Right ventricle myocardium inferior (tissue), 1 donor: ENCODE data around the gene APLNR. TPM values are rescaled to one million over a fixed set of nuclear protein-coding genes. Genes with fewer than 3 reads are reported as not detected.

ENCODE experiments used
- ATAC-seq: fragments of 200-7000 bp; cut with Tn5 transposase; one replicate; pipeline ENCODE4 v1.9.1; 2020; ENCODE audit warnings: mild to moderate bottlenecking, moderate library complexity
- DNase-seq: peaks from one replicate; pipeline ENCODE4 v3.0.0; 2021; ENCODE audit errors: missing footprints
- intact Hi-C: fragments of 100-400 bp; cut with DNase I; formaldehyde crosslinking; loops from one replicate; pipeline ENCODE4 v1.11.0; 2022
- total RNA-seq: library from RNA; stranded (reverse); fragmentation: NEBNext Ultra II Directional; extraction: Animal tissue kit (Norgen Biotek cat#: 25700); gene quantifications from one replicate; pipeline ENCODE4 v1.2.1, GENCODE V29; 2021
- donor health status: DM: no; HTN: yes; CAD: no; lungs with severe emphysema.

APLNR gene
- total RNA-seq, 1 donor from 2014 or later = 18.4 TPM

DNA sequence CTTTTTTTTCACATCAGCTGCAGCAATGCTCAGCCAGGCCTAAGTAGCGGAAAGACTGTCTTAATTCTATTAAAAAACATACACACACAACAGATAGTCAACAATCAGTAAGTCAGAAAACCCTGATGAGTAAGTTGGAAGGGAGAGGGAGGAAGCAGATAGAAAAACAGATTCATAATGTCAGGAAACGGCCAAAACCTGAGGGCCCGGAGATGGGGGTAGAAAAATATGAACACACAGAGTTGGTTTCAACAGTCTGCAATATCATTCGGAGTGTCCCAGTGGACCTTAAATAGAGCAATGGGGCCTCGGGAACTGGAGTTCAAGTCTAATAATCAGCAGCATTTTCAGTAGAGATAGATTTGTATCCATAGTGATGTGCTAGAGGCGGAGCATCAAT, 40.5 kb downstream of the APLNR start:
- ATAC-seq (no peak), DNase-seq (no peak)
- intact Hi-C loops = no loop called here

DNA sequence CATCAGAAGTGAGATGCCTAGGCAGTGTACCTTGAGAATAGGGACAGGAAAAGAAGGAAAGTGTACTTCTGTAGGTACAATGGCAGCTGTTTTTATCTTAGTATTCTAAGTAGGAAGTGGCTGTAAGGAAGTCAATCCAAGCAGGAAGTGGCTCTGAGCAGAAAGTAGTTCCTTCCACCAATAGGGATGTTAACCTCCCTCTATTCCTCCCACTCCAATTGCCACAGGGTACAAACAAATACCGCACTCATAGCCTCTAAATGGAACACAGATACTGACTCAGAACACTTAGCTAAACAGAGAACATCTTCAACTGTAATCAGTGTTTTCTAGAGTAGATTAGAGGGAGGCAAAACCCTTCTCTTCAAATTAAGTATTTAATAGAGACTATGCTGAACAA, 44.7 kb downstream of the APLNR start:
- no peak for ATAC-seq
- intact Hi-C loops = no loop called here

DNA sequence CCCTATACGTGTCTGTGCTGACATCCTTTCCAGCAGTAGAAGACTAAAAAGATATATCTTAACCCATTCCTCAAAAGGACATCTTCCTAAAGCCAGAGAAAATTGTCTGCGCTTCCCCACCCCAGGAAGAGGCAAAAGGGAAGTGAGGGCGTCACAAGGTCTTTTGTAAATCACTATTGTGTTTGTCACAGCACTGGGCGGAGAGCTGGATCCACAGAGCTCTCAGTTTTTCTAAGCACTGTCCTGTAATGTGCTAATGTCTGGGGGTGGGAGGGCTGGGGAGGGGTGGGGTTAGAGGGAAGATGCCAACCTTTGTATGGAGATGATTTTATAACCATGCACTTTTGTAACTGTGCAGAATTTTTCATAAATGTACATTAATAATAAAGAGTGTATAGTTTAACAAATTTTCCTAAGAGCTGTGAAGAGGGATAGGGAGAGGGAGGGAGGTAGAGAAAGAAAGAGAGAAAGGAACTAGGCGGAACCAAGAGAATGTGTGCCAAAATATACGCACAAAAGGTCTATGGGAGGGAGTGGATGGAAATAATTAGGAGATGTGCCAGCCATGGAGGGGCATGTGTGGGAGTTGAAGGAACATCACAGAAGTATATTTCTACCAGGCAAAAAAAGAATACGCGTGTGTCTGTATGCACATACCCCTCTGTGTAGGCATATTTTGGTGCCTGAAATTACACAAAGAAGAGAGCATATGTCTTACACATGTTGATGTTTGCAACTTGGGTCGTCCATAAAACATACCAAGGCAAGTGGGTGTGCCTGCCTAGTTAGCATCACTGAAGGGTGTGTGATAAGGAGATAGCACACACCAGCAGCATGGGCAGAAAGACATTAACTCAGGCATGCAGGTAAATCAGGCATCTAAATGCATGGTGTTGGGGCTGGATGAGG, 45.5 kb downstream of the APLNR start:
- no peak for DNase-seq
- intact Hi-C loops = no loop called here
- no peak for ATAC-seq

More for the DNA sequence above, 44.7 kb downstream of the APLNR start:
- no peak for DNase-seq

DNA sequence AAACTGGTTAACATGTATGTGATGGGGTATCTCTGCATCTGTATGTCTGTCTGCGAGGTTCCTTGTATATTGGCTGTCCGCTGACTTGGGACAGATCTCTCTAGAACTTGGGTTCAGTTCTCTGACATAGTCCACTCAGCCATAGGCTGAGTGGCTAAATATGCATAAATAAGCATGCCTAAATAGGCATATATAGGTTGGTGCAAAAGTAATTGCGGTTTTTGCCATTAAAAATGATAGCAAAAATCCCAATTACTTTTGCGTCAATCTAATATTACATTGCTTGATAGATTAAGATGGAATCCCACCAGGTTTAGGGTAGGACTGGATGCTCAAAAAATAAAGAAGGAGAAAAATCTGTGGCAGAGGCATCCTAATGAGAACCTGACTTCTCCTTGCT, 46.5 kb downstream of the APLNR start:
- DNase-seq (no peak), ATAC-seq (no peak)
- intact Hi-C loops = no loop called here

Other genes with a start within 250 kb of the APLNR start
- not detected for gene OR5AK2, start 248.3 kb downstream of the APLNR start, total RNA-seq
- 0.51 TPM for gene LRRC55, start 55.3 kb downstream of the APLNR start, total RNA-seq
- 51.2 TPM for gene TNKS1BP1, start 87.7 kb upstream of the APLNR start, total RNA-seq
- 33.8 TPM for gene SSRP1, start 98.6 kb upstream of the APLNR start, total RNA-seq
- 3.2 TPM for gene P2RX3, start 101.1 kb upstream of the APLNR start, total RNA-seq
- not detected for gene PRG3, start 143.9 kb upstream of the APLNR start, total RNA-seq
- gene PRG2, start 153.4 kb upstream of the APLNR start, total RNA-seq = not detected
- gene SLC43A3, start 189.9 kb upstream of the APLNR start, total RNA-seq = 22.4 TPM
- 1.6 TPM for gene RTN4RL2, start 223.3 kb upstream of the APLNR start, total RNA-seq